HCT116 (cell line): Measurements from ENCODE around the gene PXMP4. TPM values are rescaled to one million over a fixed set of nuclear protein-coding genes. Genes with fewer than 3 reads are reported as not detected.

Source experiments
- ATAC-seq: fragments of 200-7000 bp; cut with Tn5 transposase; 2 replicates; pipeline ENCODE4 v1.9.1; 2020; ENCODE audit warnings: mild to moderate bottlenecking, moderate library complexity
- BruUV-seq: library from RNA; stranded (reverse); fragments of 400-500 nt; replicated peaks from 2 replicates; lab custom pipeline; 2021; lab: Mats Ljungman, UMichigan
- CTCF ChIA-PET: fragments of 300-600 bp; sonication (Branson Sonifier 250); formaldehyde crosslinking; loops from one replicate; lab custom pipeline; 2021; ENCODE audit warnings: antibody characterized with exemption; lab: Charles Lee
- POLR2A ChIA-PET: fragments of 300-600, 350-600 bp; sonication (Branson Sonifier 250); formaldehyde crosslinking; loops from one replicate; lab custom pipeline; 2021; ENCODE audit warnings: antibody characterized with exemption; lab: Charles Lee
- RAD21 ChIA-PET, 2 experiments: fragments of 300-600 bp; sonication (Branson Sonifier 250); formaldehyde crosslinking; loops; one replicate each; lab custom pipeline; 2023; ENCODE audit warnings: low total read pairs in 2 of 2; ENCODE audit not compliant: uncharacterized antibody in 2 of 2, unreplicated experiment in 2 of 2, low non-redundant PET in 1 of 2; lab: Charles Lee
- DNase-seq: peaks from one replicate; pipeline ENCODE4 v3.0.0-alpha.2; 2010; ENCODE audit warnings: low read depth, low spot score
- H2AFZ ChIP-seq: fragments of 200-600 bp; shearing (Covaris generic), sonication (generic); 2 replicates; pipeline ENCODE4 v1.6.1; 2017; ENCODE audit warnings: low read depth, mixed run types, mixed read lengths, antibody characterized with exemption, low read length; ENCODE audit not compliant: poor library complexity, severe bottlenecking
- H3K27ac ChIP-seq: 2 replicates; pipeline ENCODE4 v1.5.1; 2012; ENCODE audit warnings: low read depth, low read length
- H3K27me3 ChIP-seq: fragments of 200-600 bp; sonication (generic); 2 replicates; pipeline ENCODE4 v1.6.1; 2016; ENCODE audit warnings: mixed run types, low read length, mixed read lengths; ENCODE audit not compliant: insufficient read depth
- H3K36me3 ChIP-seq, 2 experiments: fragments of 200-500 bp in 1 of 2; fragments of 200-600 bp in 1 of 2; sonication (Bioruptor generic) in 1 of 2; sonication (generic) in 1 of 2; 2 replicates each; pipeline versions ENCODE4 v1.5.1 to v1.6.1; 2014 to 2016; ENCODE audit warnings: low read length in 2 of 2, inconsistent platforms in 1 of 2, mixed read lengths in 1 of 2, mixed run types in 1 of 2; ENCODE audit not compliant: insufficient read depth in 2 of 2, control insufficient read depth in 1 of 2
- H3K4me1 ChIP-seq, 2 experiments: fragments of 200-600 bp in 1 of 2; sonication (generic) in 1 of 2; 2 replicates each; pipeline versions ENCODE4 v1.5.1 to v1.6.1; 2012 to 2017; ENCODE audit warnings: low read length in 2 of 2, inconsistent platforms in 1 of 2, mild to moderate bottlenecking in 1 of 2, mixed read lengths in 1 of 2, mixed run types in 1 of 2, moderate library complexity in 1 of 2; ENCODE audit not compliant: insufficient read depth in 2 of 2, control insufficient read depth in 1 of 2
- H3K4me2 ChIP-seq: fragments of 200-600 bp; sonication (generic); 2 replicates; pipeline ENCODE4 v1.6.1; 2017; ENCODE audit warnings: mixed run types, low read length, mixed read lengths
- H3K4me3 ChIP-seq, 2 experiments: fragments of 200-600 bp in 1 of 2; sonication (generic) in 1 of 2; replicated peaks in 1 of 2; 2 replicates each; pipeline ENCODE4 v1.5.1; 2011 to 2016; ENCODE audit warnings: low read length in 2 of 2, control low read depth in 1 of 2, low read depth in 1 of 2, mild to moderate bottlenecking in 1 of 2, mixed read lengths in 1 of 2, mixed run types in 1 of 2
- H3K79me2 ChIP-seq: fragments of 200-600 bp; sonication (generic); 2 replicates; pipeline ENCODE4 v1.6.1; 2017; ENCODE audit warnings: mild to moderate bottlenecking, mixed run types, low read length, moderate library complexity, mixed read lengths; ENCODE audit not compliant: insufficient read depth
- H3K9ac ChIP-seq: fragments of 200-600 bp; sonication (generic); 2 replicates; pipeline ENCODE4 v1.6.1; 2016; ENCODE audit warnings: low read length, mixed read lengths
- H3K9me2 ChIP-seq: fragments of 200-600 bp; sonication (generic), shearing (Covaris generic); 2 replicates; pipeline ENCODE4 v1.6.1; 2017; ENCODE audit warnings: mixed run types, mild to moderate bottlenecking, moderate library complexity; ENCODE audit not compliant: insufficient read depth
- H3K9me3 ChIP-seq, 2 experiments: fragments of 200-500 bp in 1 of 2; fragments of 200-600 bp in 1 of 2; sonication (Bioruptor generic) in 1 of 2; sonication (generic) in 1 of 2; 2 replicates each; pipeline ENCODE4 v1.6.1; 2014 to 2017; ENCODE audit warnings: low read length in 2 of 2, mixed read lengths in 2 of 2, inconsistent platforms in 1 of 2, low read depth in 1 of 2, mild to moderate bottlenecking in 1 of 2, mixed run types in 1 of 2, moderate library complexity in 1 of 2; ENCODE audit not compliant: control insufficient read depth in 1 of 2, insufficient read depth in 1 of 2
- H4K20me1 ChIP-seq: fragments of 200-600 bp; sonication (generic), shearing (Covaris generic); 2 replicates; pipeline ENCODE4 v1.6.1; 2017; ENCODE audit warnings: mixed run types, mild to moderate bottlenecking, moderate library complexity; ENCODE audit not compliant: insufficient read depth
- ATF3 ChIP-seq: IDR thresholded peaks from 2 replicates; pipeline ENCODE4 v1.6.1; 2012
- CEBPB ChIP-seq: IDR thresholded peaks from 2 replicates; pipeline ENCODE4 v1.6.1; 2012; ENCODE audit warnings: low read depth
- CTCF ChIP-seq, 3 experiments: fragments of 200-600 bp in 1 of 3; sonication (generic) in 1 of 3; IDR thresholded peaks in 2 of 3; conservative IDR thresholded peaks in 1 of 3; 2 replicates each; pipeline ENCODE4 v1.5.1; 2012 to 2017; ENCODE audit warnings: low read depth in 2 of 3, low read length in 2 of 3, antibody characterized with exemption in 1 of 3, borderline replicate concordance in 1 of 3, control low read depth in 1 of 3, mild to moderate bottlenecking in 1 of 3, mixed read lengths in 1 of 3, mixed run types in 1 of 3, moderate library complexity in 1 of 3; ENCODE audit not compliant: insufficient read depth in 1 of 3
- JUND ChIP-seq: IDR thresholded peaks from 2 replicates; pipeline ENCODE4 v1.6.1; 2012
- SIN3A ChIP-seq: IDR thresholded peaks from 2 replicates; pipeline ENCODE4 v1.6.1; 2012; ENCODE audit warnings: low read depth
- TCF7L2 ChIP-seq: IDR thresholded peaks from 2 replicates; pipeline ENCODE4 v1.7.0; 2011; ENCODE audit warnings: borderline replicate concordance, inconsistent platforms; ENCODE audit not compliant: insufficient read depth, insufficient read length; ENCODE audit errors: extremely low read depth
- ZNF274 ChIP-seq: fragments of 200-500 bp; sonication (Bioruptor generic); IDR thresholded peaks from 2 replicates; pipeline ENCODE4 v1.6.1; 2014; ENCODE audit warnings: mild to moderate bottlenecking, low read depth, low read length, inconsistent platforms
- intact Hi-C: fragments of 100-400 bp; cut with micrococcal nuclease; formaldehyde crosslinking; loops from 2 replicates; pipeline ENCODE4 v1.10.0; 2022
- total RNA-seq: library from RNA; stranded (reverse); gene quantifications from one replicate; pipeline ENCODE4 v1.2.1, GENCODE V29; 2021; ENCODE audit not compliant: unreplicated experiment

Gene PXMP4
- total RNA-seq, 1 experiment from 2014 or later = 9.6 TPM

- Histone ChIP-seq H3K9me3 (no peaks in the 10 kb centered on the region), H3K9ac (no peak overlapping the region), H4K20me1 (no peaks in the 10 kb centered on the region), H3K27me3 (no peaks in the 10 kb centered on the region), H3K27ac (no peak overlapping the region), H3K79me2 (no peaks in the 10 kb centered on the region), H3K4me1 (peaks cover 0 to 16% of the 10 kb centered on the region in 2 experiments; a peak in 1 of 4 replicates), H3K9me2 (no peaks in the 10 kb centered on the region), H3K4me2 (no peak overlapping the region), H3K36me3 (peaks cover 0 to 3% of the 10 kb centered on the region in 2 experiments; a peak in 1 of 4 replicates), H3K4me3 (no peak overlapping the region), H2AFZ (no peak overlapping the region)
- ChIA-PET POLR2A (no interaction called here), RAD21 (no interaction called here), CTCF (interaction anchor here (2.1 kb wide), 1 partner anchor 9 kb away, joined by 13 read pairs; no protein-coding TSS in a partner anchor)
- ATAC-seq (peak; percentile 3; the same call in 1 of the 2 replicates), DNase-seq (no peak)
- BruUV-seq = no TSS peak
- TF ChIP-seq CEBPB (no peak), SIN3A (no peak), ZNF274 (no peak), JUND (no peak), ATF3 (no peak), CTCF (IDR thresholded peaks at IDR 0.05 in 2 of 3, conservative IDR thresholded peaks at IDR 0.05 in 1 of 3; ENCODE audit: borderline replicate concordance in 1 of 3, insufficient read depth in 1 of 3, low read depth in 2 of 3, low read length in 2 of 3) (no peak), TCF7L2 (no peak)
- intact Hi-C loops = loop anchor here (5.0 to 10.0 kb wide), 2 partner anchors 137 to 470 kb away; no protein-coding TSS in a partner anchor
Measured at GRCh38 chr20:33654680-33655161, 65.4 kb downstream of the PXMP4 start.
